Pulmonary artery endothelial cell (primary cell): ENCODE results near the gene COPG1. TPM values are rescaled to one million over a fixed set of nuclear protein-coding genes. Genes with fewer than 3 reads are reported as not detected.

Experiments used
- total RNA-seq: library from RNA; depleted of rRNA; stranded (reverse); fragments of >200 nt; gene quantifications from 2 replicates; pipeline ENCODE4 v1.2.3, GENCODE V29; 2014

COPG1 gene
- total RNA-seq, 1 donor from 2014 or later, result 274 TPM

Other genes starting within 250 kb of the COPG1 start
- 0.25 and 0.26 TPM in 2 replicates for gene EFCC1, start 248.3 kb upstream of the COPG1 start, total RNA-seq
- not detected in 2 replicates for gene GP9, start 188.8 kb upstream of the COPG1 start, total RNA-seq
- 27.7 and 29.4 TPM in 2 replicates for gene RAB43, start 127.8 kb upstream of the COPG1 start, total RNA-seq
- gene ISY1, start 88.5 kb upstream of the COPG1 start, total RNA-seq, result 47.2 and 52.9 TPM in 2 replicates
- 223 and 313 TPM in 2 replicates for gene CNBP, start 65.7 kb upstream of the COPG1 start, total RNA-seq
- 27.9 and 35.6 TPM in 2 replicates for gene HMCES, start 29.3 kb downstream of the COPG1 start, total RNA-seq
- gene EFCAB12, start 179.0 kb downstream of the COPG1 start, total RNA-seq, result under 0.01 TPM in 1 of 2 replicates, not detected in the other
- gene MBD4, start 190.3 kb downstream of the COPG1 start, total RNA-seq, result 20.0 and 29.6 TPM in 2 replicates
- 22.0 and 26.7 TPM in 2 replicates for gene IFT122, start 190.6 kb downstream of the COPG1 start, total RNA-seq